Liver (tissue), 9 donors: ENCODE results near the gene HMSD. TPM values are rescaled to one million over a fixed set of nuclear protein-coding genes. Genes with fewer than 3 reads are reported as not detected.

Experiments
- DNase-seq: peaks from one replicate; pipeline ENCODE4 v3.0.0-alpha.2; 2017; ENCODE audit warnings: low spot score
- H3K27ac ChIP-seq, 2 donors: one replicate each; pipeline ENCODE4 v1.7.0; 2013; ENCODE audit warnings: inconsistent platforms in 2 of 2, low read length in 2 of 2, control low read depth in 1 of 2, low read depth in 1 of 2, mild to moderate bottlenecking in 1 of 2
- H3K27me3 ChIP-seq, 4 donors: one replicate each; pipeline versions ENCODE4 v1.6.1 to v1.7.0; 2013; ENCODE audit warnings: low read length in 3 of 4, inconsistent platforms in 1 of 4, mild to moderate bottlenecking in 1 of 4, moderate library complexity in 1 of 4; ENCODE audit not compliant: control insufficient read depth in 4 of 4, insufficient read depth in 4 of 4
- H3K36me3 ChIP-seq, 4 donors: one replicate each; pipeline versions ENCODE4 v1.6.1 to v1.7.0; 2013; ENCODE audit warnings: low read length in 3 of 4, mild to moderate bottlenecking in 3 of 4, low read depth in 1 of 4, moderate library complexity in 1 of 4; ENCODE audit not compliant: control insufficient read depth in 4 of 4, insufficient read depth in 3 of 4
- H3K4me1 ChIP-seq, 4 donors: one replicate each; pipeline versions ENCODE4 v1.6.1 to v1.7.0; 2013; ENCODE audit warnings: low read length in 3 of 4, mild to moderate bottlenecking in 3 of 4, moderate library complexity in 1 of 4; ENCODE audit not compliant: control insufficient read depth in 4 of 4, insufficient read depth in 4 of 4
- H3K4me3 ChIP-seq, 3 donors: one replicate each; pipeline versions ENCODE4 v1.6.1 to v1.7.0; 2013; ENCODE audit warnings: low read length in 3 of 3, control low read depth in 1 of 3, low read depth in 1 of 3, mild to moderate bottlenecking in 1 of 3
- H3K9ac ChIP-seq, 2 donors: one replicate each; pipeline ENCODE4 v1.7.0; 2013; ENCODE audit warnings: low read length in 2 of 2, mild to moderate bottlenecking in 2 of 2, moderate library complexity in 2 of 2, control low read depth in 1 of 2, low read depth in 1 of 2
- H3K9me3 ChIP-seq, 4 donors: one replicate each; pipeline versions ENCODE4 v1.6.1 to v1.7.0; 2013; ENCODE audit warnings: low read length in 3 of 4; ENCODE audit not compliant: control insufficient read depth in 4 of 4
- EGR1 ChIP-seq, 2 donors: IDR thresholded peaks; 2 replicates each; pipeline ENCODE4 v1.6.1; 2016 to 2018; ENCODE audit warnings: antibody characterized with exemption in 2 of 2, low read depth in 2 of 2
- FOXA2 ChIP-seq: IDR thresholded peaks from 2 replicates; pipeline ENCODE4 v1.6.1; 2016; ENCODE audit warnings: antibody characterized with exemption
- GABPA ChIP-seq, 2 donors: IDR thresholded peaks in 1 of 2; conservative IDR thresholded peaks in 1 of 2; 2 replicates each; pipeline ENCODE4 v1.6.1; 2016; ENCODE audit warnings: antibody characterized with exemption in 2 of 2, mild to moderate bottlenecking in 1 of 2, moderate library complexity in 1 of 2
- HNF4A ChIP-seq, 2 donors: conservative IDR thresholded peaks; 2 replicates each; pipeline ENCODE4 v1.6.1; 2016; ENCODE audit warnings: antibody characterized with exemption in 2 of 2, mild to moderate bottlenecking in 2 of 2
- HNF4G ChIP-seq: IDR thresholded peaks from 2 replicates; pipeline ENCODE4 v1.6.1; 2016; ENCODE audit warnings: antibody characterized with exemption
- JUND ChIP-seq, 2 donors: IDR thresholded peaks; 2 replicates each; pipeline ENCODE4 v1.6.1; 2016; ENCODE audit warnings: antibody characterized with exemption in 2 of 2
- NR2F2 ChIP-seq: IDR thresholded peaks from 2 replicates; pipeline ENCODE4 v1.6.1; 2016; ENCODE audit warnings: antibody characterized with exemption
- RAD21 ChIP-seq, 2 donors: IDR thresholded peaks; 2 replicates each; pipeline ENCODE4 v1.6.1; 2016; ENCODE audit warnings: antibody characterized with exemption in 2 of 2, mild to moderate bottlenecking in 2 of 2
- REST ChIP-seq: IDR thresholded peaks from 2 replicates; pipeline ENCODE4 v1.6.1; 2016; ENCODE audit warnings: antibody characterized with exemption, mild to moderate bottlenecking
- RXRA ChIP-seq, 2 donors: IDR thresholded peaks; 2 replicates each; pipeline ENCODE4 v1.6.1; 2017 to 2018; ENCODE audit warnings: antibody characterized with exemption in 2 of 2, mild to moderate bottlenecking in 1 of 2
- SP1 ChIP-seq: IDR thresholded peaks from 2 replicates; pipeline ENCODE4 v1.6.1; 2018; ENCODE audit warnings: antibody characterized with exemption, mild to moderate bottlenecking
- TAF1 ChIP-seq: conservative IDR thresholded peaks from 2 replicates; pipeline ENCODE4 v1.6.1; 2016; ENCODE audit warnings: antibody characterized with exemption, mild to moderate bottlenecking
- YY1 ChIP-seq: IDR thresholded peaks from 2 replicates; pipeline ENCODE4 v1.6.1; 2016; ENCODE audit warnings: antibody characterized with exemption, mild to moderate bottlenecking
- ZBTB33 ChIP-seq: IDR thresholded peaks from 2 replicates; pipeline ENCODE4 v1.6.1; 2016; ENCODE audit warnings: antibody characterized with exemption
- WGBS: extraction: QIAGEN DNeasy Blood & Tissue Kit; methylation state at CpG from one replicate; pipeline ENCODE4 v1.1.7; 2013; 5-methylcytosine and 5-hydroxymethylcytosine counted together
- polyA plus RNA-seq, 2 donors: library from polyadenylated mRNA; stranded (reverse) in 1 of 2; unstranded in 1 of 2; fragments of 200-250 nt in 1 of 2; fragments of >200 nt in 1 of 2; fragmentation: Nextera tagmentation in 1 of 2; extraction: Ambion mirVana in 1 of 2; gene quantifications; one replicate each; pipeline versions ENCODE4 v1.2.1 to v1.2.3, GENCODE V29; 2013 to 2015
- total RNA-seq, 2 donors: library from RNA; depleted of rRNA; stranded (reverse); fragments of >200 nt; gene quantifications; one replicate each; pipeline ENCODE4 v1.2.3, GENCODE V29; 2014
- TF ChIP-seq, protein P1 (sequence below): IDR thresholded peaks from 2 replicates; pipeline ENCODE4 v1.6.1; 2016; ENCODE audit warnings: antibody characterized with exemption
- TF ChIP-seq, protein P2 (sequence below): fragments of 150-350 bp; IDR thresholded peaks from 2 replicates; pipeline ENCODE4 v1.5.1; 2017; ENCODE audit warnings: improper control_type of control experiment, low read depth, low read length; ENCODE audit not compliant: missing input control
- TF ChIP-seq, protein P3 (sequence below): IDR thresholded peaks from 2 replicates; pipeline ENCODE4 v1.6.1; 2016; ENCODE audit warnings: antibody characterized with exemption
- donor health status: healthy.
- donor health status: healthy.
- donor health status: healthy.
- donor health status: healthy.
- donor health status: healthy.

Gene HMSD
- total and polyA plus RNA-seq, 4 donors, result 0.13 to 0.28 (median 0.14) TPM; not detected in 1

DNA sequence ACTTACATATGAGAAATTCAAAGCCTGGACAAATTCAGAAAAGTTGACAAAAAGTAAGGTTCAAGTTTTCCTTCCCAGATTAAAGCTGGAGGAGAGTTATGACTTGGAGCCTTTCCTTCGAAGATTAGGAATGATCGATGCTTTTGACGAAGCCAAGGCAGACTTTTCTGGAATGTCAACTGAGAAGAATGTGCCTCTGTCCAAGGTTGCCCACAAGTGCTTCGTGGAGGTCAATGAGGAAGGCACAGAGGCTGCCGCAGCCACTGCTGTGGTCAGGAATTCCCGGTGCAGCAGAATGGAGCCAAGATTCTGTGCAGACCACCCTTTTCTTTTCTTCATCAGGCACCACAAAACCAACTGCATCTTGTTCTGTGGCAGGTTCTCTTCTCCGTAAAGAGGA is 37.8 kb downstream of the HMSD start:
- no peak overlapping the region for H3K27ac ChIP-seq
- H3K9ac ChIP-seq, result no peak overlapping the region
- no peak overlapping the region for H3K4me3 ChIP-seq
- H3K4me1 ChIP-seq, result no peaks in the 10 kb centered on the region
- H3K27me3 ChIP-seq, result no peaks in the 10 kb centered on the region
- no peak for DNase-seq
- no peaks in the 10 kb centered on the region for H3K9me3 ChIP-seq
- TF ChIP-seq FOXA2 (no peak), RXRA (IDR thresholded peaks at IDR 0.05) (no peak), GABPA (IDR thresholded peaks at IDR 0.05 in 1 of 2, conservative IDR thresholded peaks at IDR 0.05 in 1 of 2) (no peak), REST (no peak), EGR1 (IDR thresholded peaks at IDR 0.05; ENCODE audit: low read depth in 2 of 2) (no peak), YY1 (no peak), NR2F2 (no peak), SP1 (no peak), HNF4G (no peak), JUND (IDR thresholded peaks at IDR 0.05) (no peak), RAD21 (IDR thresholded peaks at IDR 0.05) (no peak)
- TF ChIP-seq, protein P1, sequence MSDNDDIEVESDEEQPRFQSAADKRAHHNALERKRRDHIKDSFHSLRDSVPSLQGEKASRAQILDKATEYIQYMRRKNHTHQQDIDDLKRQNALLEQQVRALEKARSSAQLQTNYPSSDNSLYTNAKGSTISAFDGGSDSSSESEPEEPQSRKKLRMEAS, result no peak
- TF ChIP-seq, protein P2, sequence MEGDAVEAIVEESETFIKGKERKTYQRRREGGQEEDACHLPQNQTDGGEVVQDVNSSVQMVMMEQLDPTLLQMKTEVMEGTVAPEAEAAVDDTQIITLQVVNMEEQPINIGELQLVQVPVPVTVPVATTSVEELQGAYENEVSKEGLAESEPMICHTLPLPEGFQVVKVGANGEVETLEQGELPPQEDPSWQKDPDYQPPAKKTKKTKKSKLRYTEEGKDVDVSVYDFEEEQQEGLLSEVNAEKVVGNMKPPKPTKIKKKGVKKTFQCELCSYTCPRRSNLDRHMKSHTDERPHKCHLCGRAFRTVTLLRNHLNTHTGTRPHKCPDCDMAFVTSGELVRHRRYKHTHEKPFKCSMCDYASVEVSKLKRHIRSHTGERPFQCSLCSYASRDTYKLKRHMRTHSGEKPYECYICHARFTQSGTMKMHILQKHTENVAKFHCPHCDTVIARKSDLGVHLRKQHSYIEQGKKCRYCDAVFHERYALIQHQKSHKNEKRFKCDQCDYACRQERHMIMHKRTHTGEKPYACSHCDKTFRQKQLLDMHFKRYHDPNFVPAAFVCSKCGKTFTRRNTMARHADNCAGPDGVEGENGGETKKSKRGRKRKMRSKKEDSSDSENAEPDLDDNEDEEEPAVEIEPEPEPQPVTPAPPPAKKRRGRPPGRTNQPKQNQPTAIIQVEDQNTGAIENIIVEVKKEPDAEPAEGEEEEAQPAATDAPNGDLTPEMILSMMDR, result no peak
- WGBS, result 92% methylated on average over 7 of the region's 7 CpGs
- peaks cover 0 to 11% (median 4%) of the 10 kb centered on the region in 4 donors for H3K36me3 ChIP-seq

DNA sequence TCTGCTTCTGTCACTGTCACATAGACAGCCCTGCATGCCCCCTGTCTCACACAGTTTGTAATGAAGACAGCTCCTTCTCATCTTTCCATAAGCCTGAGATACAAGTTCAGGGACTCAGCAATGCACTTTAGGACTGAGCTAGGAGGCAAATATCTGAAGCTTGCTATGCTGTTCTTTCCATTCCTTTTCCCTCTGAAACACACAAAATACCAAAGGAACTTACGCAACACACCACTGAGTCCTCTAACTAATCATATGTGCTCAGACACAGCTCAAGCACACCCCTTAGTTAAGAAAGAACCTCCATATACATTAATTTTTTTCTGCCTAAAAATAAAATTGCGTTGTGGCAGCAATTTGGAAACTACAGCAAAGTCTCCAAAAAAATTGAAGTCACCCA is 38.6 kb downstream of the HMSD start:
- H3K9me3 ChIP-seq, result no peaks in the 10 kb centered on the region
- no peak overlapping the region for H3K4me3 ChIP-seq
- TF ChIP-seq TAF1, result no peak
- no peak for TF ChIP-seq YY1
- TF ChIP-seq JUND (IDR thresholded peaks at IDR 0.05), result no peak
- TF ChIP-seq RAD21 (IDR thresholded peaks at IDR 0.05), result no peak
- TF ChIP-seq NR2F2, result no peak
- no peak for TF ChIP-seq SP1
- TF ChIP-seq, protein P2, result no peak
- TF ChIP-seq, protein P3, sequence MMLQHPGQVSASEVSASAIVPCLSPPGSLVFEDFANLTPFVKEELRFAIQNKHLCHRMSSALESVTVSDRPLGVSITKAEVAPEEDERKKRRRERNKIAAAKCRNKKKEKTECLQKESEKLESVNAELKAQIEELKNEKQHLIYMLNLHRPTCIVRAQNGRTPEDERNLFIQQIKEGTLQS, result no peak
- TF ChIP-seq, protein P1, result no peak
- TF ChIP-seq HNF4A (conservative IDR thresholded peaks at IDR 0.05), result no peak
- TF ChIP-seq GABPA (IDR thresholded peaks at IDR 0.05 in 1 of 2, conservative IDR thresholded peaks at IDR 0.05 in 1 of 2), result no peak
- no peak for TF ChIP-seq ZBTB33
- H3K27me3 ChIP-seq, result no peaks in the 10 kb centered on the region
- peaks cover 0 to 8% (median 2%) of the 10 kb centered on the region in 4 donors for H3K36me3 ChIP-seq
- no peak for DNase-seq
- H3K27ac ChIP-seq, result no peak overlapping the region
- H3K4me1 ChIP-seq, result no peaks in the 10 kb centered on the region
- 71% methylated on average over 2 of the region's 2 CpGs for WGBS
- H3K9ac ChIP-seq, result no peak overlapping the region
